HCT116 (cell line): ENCODE results near the gene TEAD1. TPM values are rescaled to one million over a fixed set of nuclear protein-coding genes. Genes with fewer than 3 reads are reported as not detected.

Source experiments
- ATAC-seq: fragments of 200-7000 bp; cut with Tn5 transposase; 2 replicates; pipeline ENCODE4 v1.9.1; 2020; ENCODE audit warnings: mild to moderate bottlenecking, moderate library complexity
- BruUV-seq: library from RNA; stranded (reverse); fragments of 400-500 nt; replicated peaks from 2 replicates; lab custom pipeline; 2021; lab: Mats Ljungman, UMichigan
- CTCF ChIA-PET: fragments of 300-600 bp; sonication (Branson Sonifier 250); formaldehyde crosslinking; loops from one replicate; lab custom pipeline; 2021; ENCODE audit warnings: antibody characterized with exemption; lab: Charles Lee
- POLR2A ChIA-PET: fragments of 300-600, 350-600 bp; sonication (Branson Sonifier 250); formaldehyde crosslinking; loops from one replicate; lab custom pipeline; 2021; ENCODE audit warnings: antibody characterized with exemption; lab: Charles Lee
- RAD21 ChIA-PET, 2 experiments: fragments of 300-600 bp; sonication (Branson Sonifier 250); formaldehyde crosslinking; loops; one replicate each; lab custom pipeline; 2023; ENCODE audit warnings: low total read pairs in 2 of 2; ENCODE audit not compliant: uncharacterized antibody in 2 of 2, unreplicated experiment in 2 of 2, low non-redundant PET in 1 of 2; lab: Charles Lee
- DNase-seq: peaks from one replicate; pipeline ENCODE4 v3.0.0-alpha.2; 2010; ENCODE audit warnings: low read depth, low spot score
- H2AFZ ChIP-seq: fragments of 200-600 bp; shearing (Covaris generic), sonication (generic); 2 replicates; pipeline ENCODE4 v1.6.1; 2017; ENCODE audit warnings: low read depth, mixed run types, mixed read lengths, antibody characterized with exemption, low read length; ENCODE audit not compliant: poor library complexity, severe bottlenecking
- H3K27ac ChIP-seq: 2 replicates; pipeline ENCODE4 v1.5.1; 2012; ENCODE audit warnings: low read depth, low read length
- H3K27me3 ChIP-seq: fragments of 200-600 bp; sonication (generic); 2 replicates; pipeline ENCODE4 v1.6.1; 2016; ENCODE audit warnings: mixed run types, low read length, mixed read lengths; ENCODE audit not compliant: insufficient read depth
- H3K36me3 ChIP-seq, 2 experiments: fragments of 200-500 bp in 1 of 2; fragments of 200-600 bp in 1 of 2; sonication (Bioruptor generic) in 1 of 2; sonication (generic) in 1 of 2; 2 replicates each; pipeline versions ENCODE4 v1.5.1 to v1.6.1; 2014 to 2016; ENCODE audit warnings: low read length in 2 of 2, inconsistent platforms in 1 of 2, mixed read lengths in 1 of 2, mixed run types in 1 of 2; ENCODE audit not compliant: insufficient read depth in 2 of 2, control insufficient read depth in 1 of 2
- H3K4me1 ChIP-seq, 2 experiments: fragments of 200-600 bp in 1 of 2; sonication (generic) in 1 of 2; 2 replicates each; pipeline versions ENCODE4 v1.5.1 to v1.6.1; 2012 to 2017; ENCODE audit warnings: low read length in 2 of 2, inconsistent platforms in 1 of 2, mild to moderate bottlenecking in 1 of 2, mixed read lengths in 1 of 2, mixed run types in 1 of 2, moderate library complexity in 1 of 2; ENCODE audit not compliant: insufficient read depth in 2 of 2, control insufficient read depth in 1 of 2
- H3K4me2 ChIP-seq: fragments of 200-600 bp; sonication (generic); 2 replicates; pipeline ENCODE4 v1.6.1; 2017; ENCODE audit warnings: mixed run types, low read length, mixed read lengths
- H3K4me3 ChIP-seq, 2 experiments: fragments of 200-600 bp in 1 of 2; sonication (generic) in 1 of 2; replicated peaks in 1 of 2; 2 replicates each; pipeline ENCODE4 v1.5.1; 2011 to 2016; ENCODE audit warnings: low read length in 2 of 2, control low read depth in 1 of 2, low read depth in 1 of 2, mild to moderate bottlenecking in 1 of 2, mixed read lengths in 1 of 2, mixed run types in 1 of 2
- H3K79me2 ChIP-seq: fragments of 200-600 bp; sonication (generic); 2 replicates; pipeline ENCODE4 v1.6.1; 2017; ENCODE audit warnings: mild to moderate bottlenecking, mixed run types, low read length, moderate library complexity, mixed read lengths; ENCODE audit not compliant: insufficient read depth
- H3K9ac ChIP-seq: fragments of 200-600 bp; sonication (generic); 2 replicates; pipeline ENCODE4 v1.6.1; 2016; ENCODE audit warnings: low read length, mixed read lengths
- H3K9me2 ChIP-seq: fragments of 200-600 bp; sonication (generic), shearing (Covaris generic); 2 replicates; pipeline ENCODE4 v1.6.1; 2017; ENCODE audit warnings: mixed run types, mild to moderate bottlenecking, moderate library complexity; ENCODE audit not compliant: insufficient read depth
- H3K9me3 ChIP-seq, 2 experiments: fragments of 200-500 bp in 1 of 2; fragments of 200-600 bp in 1 of 2; sonication (Bioruptor generic) in 1 of 2; sonication (generic) in 1 of 2; 2 replicates each; pipeline ENCODE4 v1.6.1; 2014 to 2017; ENCODE audit warnings: low read length in 2 of 2, mixed read lengths in 2 of 2, inconsistent platforms in 1 of 2, low read depth in 1 of 2, mild to moderate bottlenecking in 1 of 2, mixed run types in 1 of 2, moderate library complexity in 1 of 2; ENCODE audit not compliant: control insufficient read depth in 1 of 2, insufficient read depth in 1 of 2
- H4K20me1 ChIP-seq: fragments of 200-600 bp; sonication (generic), shearing (Covaris generic); 2 replicates; pipeline ENCODE4 v1.6.1; 2017; ENCODE audit warnings: mixed run types, mild to moderate bottlenecking, moderate library complexity; ENCODE audit not compliant: insufficient read depth
- ELF1 ChIP-seq: IDR thresholded peaks from 2 replicates; pipeline ENCODE4 v1.6.1; 2012; ENCODE audit warnings: low read depth, borderline replicate concordance
- EZH2 ChIP-seq: fragments of 200-600 bp; sonication (generic); IDR thresholded peaks from 2 replicates; pipeline ENCODE4 v1.6.1; 2017; ENCODE audit warnings: antibody characterized with exemption, mixed run types
- FOSL1 ChIP-seq: IDR thresholded peaks from 2 replicates; pipeline ENCODE4 v1.6.1; 2012; ENCODE audit warnings: low read depth
- SIN3A ChIP-seq: IDR thresholded peaks from 2 replicates; pipeline ENCODE4 v1.6.1; 2012; ENCODE audit warnings: low read depth
- SP1 ChIP-seq: IDR thresholded peaks from 2 replicates; pipeline ENCODE4 v1.6.1; 2012; ENCODE audit warnings: low read depth
- TCF7L2 ChIP-seq: IDR thresholded peaks from 2 replicates; pipeline ENCODE4 v1.7.0; 2011; ENCODE audit warnings: borderline replicate concordance, inconsistent platforms; ENCODE audit not compliant: insufficient read depth, insufficient read length; ENCODE audit errors: extremely low read depth
- YY1 ChIP-seq: IDR thresholded peaks from 2 replicates; pipeline ENCODE4 v1.6.1; 2011; ENCODE audit warnings: low read length, low read depth, moderate library complexity, mild to moderate bottlenecking; ENCODE audit not compliant: insufficient replicate concordance; ENCODE audit errors: extremely low read depth
- ZFX ChIP-seq: fragments of 450-650 bp; IDR thresholded peaks from 2 replicates; pipeline ENCODE4 v1.6.1; 2017
- ZNF274 ChIP-seq: fragments of 200-500 bp; sonication (Bioruptor generic); IDR thresholded peaks from 2 replicates; pipeline ENCODE4 v1.6.1; 2014; ENCODE audit warnings: mild to moderate bottlenecking, low read depth, low read length, inconsistent platforms
- intact Hi-C: fragments of 100-400 bp; cut with micrococcal nuclease; formaldehyde crosslinking; loops from 2 replicates; pipeline ENCODE4 v1.10.0; 2022
- total RNA-seq: library from RNA; stranded (reverse); gene quantifications from one replicate; pipeline ENCODE4 v1.2.1, GENCODE V29; 2021; ENCODE audit not compliant: unreplicated experiment
- TF ChIP-seq, protein P1 (sequence below): IDR thresholded peaks from 2 replicates; pipeline ENCODE4 v1.6.1; 2012

The TEAD1 gene
- total RNA-seq, 1 experiment from 2014 or later = 103 TPM

DNA sequence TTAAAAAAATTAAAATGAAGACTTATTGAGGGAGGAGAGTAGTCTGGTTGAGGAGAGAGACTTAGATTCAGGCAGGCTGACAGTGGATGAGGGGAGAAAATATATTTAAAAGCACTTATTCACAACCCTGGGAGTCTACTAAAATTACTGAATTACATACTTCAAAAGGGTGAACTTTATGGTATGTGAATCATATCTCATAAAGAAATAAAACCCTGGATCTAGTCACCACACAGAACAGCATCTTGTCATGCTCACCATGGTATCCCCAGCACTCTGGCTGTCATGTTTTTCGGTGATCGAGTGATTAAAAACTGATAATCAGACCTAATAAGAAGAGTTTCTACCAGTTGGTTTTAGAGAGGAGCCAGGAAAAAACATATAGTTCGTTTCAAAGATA is 11.0 kb downstream of the TEAD1 start:
- no peak for ATAC-seq
- Histone ChIP-seq H3K27ac (peak overlapping the region; percentile 3; the same call in 1 of the 2 replicates), H3K36me3 (no peaks in the 10 kb centered on the region; a peak in 1 of 4 replicates), H3K79me2 (peaks cover 98% of the 10 kb centered on the region), H3K9me3 (no peaks in the 10 kb centered on the region), H3K4me3 (no peak overlapping the region), H3K9me2 (no peaks in the 10 kb centered on the region), H3K4me2 (peak overlapping the region; percentile 39), H3K9ac (peak overlapping the region; percentile 23), H3K27me3 (no peaks in the 10 kb centered on the region), H3K4me1 (peaks cover 77 to 86% of the 10 kb centered on the region in 2 experiments), H4K20me1 (no peaks in the 10 kb centered on the region), H2AFZ (no peak overlapping the region)
- BruUV-seq = no TSS peak
- ChIA-PET CTCF (no interaction called here), RAD21 (no interaction called here), POLR2A (no interaction called here)
- TF ChIP-seq SP1 (0 out of 2 replicates have a peak, but pooled peaks have one; percentile 14), ZNF274 (no peak), ZFX (no peak), EZH2 (no peak)
- TF ChIP-seq, protein P1, sequence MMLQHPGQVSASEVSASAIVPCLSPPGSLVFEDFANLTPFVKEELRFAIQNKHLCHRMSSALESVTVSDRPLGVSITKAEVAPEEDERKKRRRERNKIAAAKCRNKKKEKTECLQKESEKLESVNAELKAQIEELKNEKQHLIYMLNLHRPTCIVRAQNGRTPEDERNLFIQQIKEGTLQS = no peak
- intact Hi-C loops = no loop called here
- no peak for DNase-seq

DNA sequence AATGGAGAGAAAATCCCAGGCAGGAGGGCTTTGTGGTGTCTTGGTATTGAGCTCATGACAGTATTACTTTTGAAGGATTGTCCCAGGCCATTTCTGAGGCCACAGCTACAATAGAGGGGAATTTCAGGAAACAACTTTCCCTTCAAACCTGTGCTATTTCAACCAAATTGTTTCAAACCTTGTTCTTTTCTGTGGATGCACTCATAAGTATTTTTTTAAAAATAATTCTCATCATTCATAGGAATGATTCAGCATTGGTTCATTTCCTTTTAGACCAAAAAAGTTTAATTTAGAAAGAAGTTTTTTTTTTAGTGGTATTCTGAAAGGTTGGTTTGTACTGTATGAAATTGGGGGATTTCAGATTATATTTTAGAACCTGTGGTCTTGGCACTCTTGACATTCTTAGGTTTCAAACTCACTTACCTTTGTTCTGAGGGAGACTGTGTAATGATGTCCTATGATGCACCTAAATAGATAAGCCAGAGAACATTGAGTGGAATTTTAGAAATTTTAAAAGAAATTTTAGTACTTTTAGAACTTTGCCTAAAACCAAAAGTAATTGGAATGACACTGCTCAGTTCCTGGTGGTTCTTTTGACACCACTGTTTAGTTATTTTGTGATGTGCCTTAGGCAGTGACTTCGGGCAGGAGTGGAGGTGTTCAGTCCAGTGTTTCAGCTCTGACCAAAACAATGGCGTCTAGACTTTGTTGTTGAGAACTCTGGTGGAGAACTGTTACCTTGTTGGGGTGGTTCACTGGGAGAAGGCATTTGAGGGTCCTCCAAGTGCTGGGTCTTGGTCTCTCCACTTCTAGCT is 12.2 kb downstream of the TEAD1 start:
- peaks cover 89 to 97% of the 10 kb centered on the region in 2 experiments for H3K4me1 ChIP-seq
- 0 out of 2 replicates have a peak overlapping the region, but pooled peaks have one; percentile 2 for H3K9ac ChIP-seq
- H3K27me3 ChIP-seq = no peaks in the 10 kb centered on the region
- POLR2A ChIA-PET = no interaction called here
- H4K20me1 ChIP-seq = no peaks in the 10 kb centered on the region
- peak overlapping the region; percentile 64 for H3K4me2 ChIP-seq
- H3K79me2 ChIP-seq = peaks cover 98% of the 10 kb centered on the region
- intact Hi-C loops = no loop called here
- ATAC-seq = no peak
- no peaks in the 10 kb centered on the region for H3K9me3 ChIP-seq
- no peak overlapping the region for H3K4me3 ChIP-seq
- DNase-seq = no peak
- no peak overlapping the region for H2AFZ ChIP-seq
- no TSS peak for BruUV-seq
- RAD21 ChIA-PET = no interaction called here
- 0 out of 2 replicates have a peak overlapping the region, but pooled peaks have one; percentile 14 for H3K27ac ChIP-seq
- no peaks in the 10 kb centered on the region for H3K9me2 ChIP-seq
- no peaks in the 10 kb centered on the region for H3K36me3 ChIP-seq
- TF ChIP-seq SIN3A (no peak), EZH2 (no peak), YY1 (no peak), ELF1 (no peak), TCF7L2 (no peak), FOSL1 (0 out of 2 replicates have a peak, but pooled peaks have one; percentile 12)
- CTCF ChIA-PET = no interaction called here
